GM13977 (cell line): ENCODE data around the gene PLA2G2F.

ENCODE experiments used
- DNase-seq: peaks from one replicate; pipeline ENCODE4 v3.0.0; 2012; ENCODE audit warnings: low spot score
- CTCF ChIP-seq: IDR thresholded peaks from 2 replicates; pipeline ENCODE4 v1.5.1; 2012; ENCODE audit warnings: mild to moderate bottlenecking, control low read depth; ENCODE audit not compliant: insufficient read depth; ENCODE audit errors: extremely low read depth, missing control alignments
- in situ Hi-C: fragments of 300-500 bp; cut with MboI; formaldehyde crosslinking; loops from one replicate; pipeline ENCODE4 v1.12.0; 2022; ENCODE audit warnings: low sequenced_read_pairs, low pct_unique_long_range_greater_than_20kb, mixed read lengths, inconsistent platforms; ENCODE audit not compliant: unreplicated experiment

PLA2G2F gene

GRCh38 chr1:20198918-20199317, 59.8 kb downstream of the PLA2G2F start:
- TF ChIP-seq CTCF = no peak
- DNase-seq = no peak
- in situ Hi-C loops = no loop called here

- DNase-seq = no peak
- in situ Hi-C loops = no loop called here
- no peak for TF ChIP-seq CTCF
Measured at GRCh38 chr1:20199403-20199802, 60.3 kb downstream of the PLA2G2F start.

- TF ChIP-seq CTCF = no peak
- no peak for DNase-seq
- in situ Hi-C loops = no loop called here
Measured at GRCh38 chr1:20199840-20200239, 60.7 kb downstream of the PLA2G2F start.
